ENCODE results near the gene SERINC3.

DNA sequence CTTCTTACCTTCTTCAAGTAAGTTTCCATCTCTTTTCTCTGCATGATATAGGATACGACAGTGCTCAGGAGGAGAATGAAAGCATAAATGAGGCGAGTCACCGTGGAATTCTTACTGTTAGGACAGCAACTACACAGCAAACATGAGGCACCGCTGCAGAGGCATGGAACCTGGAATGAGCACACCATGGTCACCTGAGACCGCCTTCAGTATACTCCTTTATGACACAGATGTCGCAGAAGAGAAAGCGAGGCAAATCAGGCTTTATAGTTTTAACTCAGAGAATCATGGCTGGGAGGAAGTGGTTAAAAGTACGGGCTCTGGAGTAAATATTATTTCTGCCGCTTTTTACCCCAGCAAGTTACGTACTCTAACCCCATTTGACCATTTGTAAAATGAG is 8.0 kb downstream of the SERINC3 start:
- TF ChIP-seq, protein P1, sequence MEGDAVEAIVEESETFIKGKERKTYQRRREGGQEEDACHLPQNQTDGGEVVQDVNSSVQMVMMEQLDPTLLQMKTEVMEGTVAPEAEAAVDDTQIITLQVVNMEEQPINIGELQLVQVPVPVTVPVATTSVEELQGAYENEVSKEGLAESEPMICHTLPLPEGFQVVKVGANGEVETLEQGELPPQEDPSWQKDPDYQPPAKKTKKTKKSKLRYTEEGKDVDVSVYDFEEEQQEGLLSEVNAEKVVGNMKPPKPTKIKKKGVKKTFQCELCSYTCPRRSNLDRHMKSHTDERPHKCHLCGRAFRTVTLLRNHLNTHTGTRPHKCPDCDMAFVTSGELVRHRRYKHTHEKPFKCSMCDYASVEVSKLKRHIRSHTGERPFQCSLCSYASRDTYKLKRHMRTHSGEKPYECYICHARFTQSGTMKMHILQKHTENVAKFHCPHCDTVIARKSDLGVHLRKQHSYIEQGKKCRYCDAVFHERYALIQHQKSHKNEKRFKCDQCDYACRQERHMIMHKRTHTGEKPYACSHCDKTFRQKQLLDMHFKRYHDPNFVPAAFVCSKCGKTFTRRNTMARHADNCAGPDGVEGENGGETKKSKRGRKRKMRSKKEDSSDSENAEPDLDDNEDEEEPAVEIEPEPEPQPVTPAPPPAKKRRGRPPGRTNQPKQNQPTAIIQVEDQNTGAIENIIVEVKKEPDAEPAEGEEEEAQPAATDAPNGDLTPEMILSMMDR (IDR thresholded peaks at IDR 0.05): no peak
- no peak for TF ChIP-seq POLR2A (IDR thresholded peaks at IDR 0.05)

Measured in breast epithelium (tissue), 3 donors.